Measurements from ENCODE around the gene SKOR2.
A peak's percentile ranks its signal among the peaks of the same experiment; 100 is the strongest.
"Not testable (repeated sequence)": the region's sequence is repeated elsewhere in the genome, so short reads cannot be mapped to it uniquely, and the experiment has no call there.

Gene SKOR2

GRCh38 chr18:47195961-47196360 lies 55.5 kb downstream of the SKOR2 start:
- not testable (repeated sequence) for DNase-seq

- DNase-seq: peak; percentile 9
Observed at GRCh38 chr18:47191961-47192360, 59.5 kb downstream of the SKOR2 start.

GRCh38 chr18:47187721-47188120 lies 63.7 kb downstream of the SKOR2 start:
- DNase-seq: no peak

GRCh38 chr18:47184419-47185050 lies 66.9 kb downstream of the SKOR2 start:
- peak; percentile 15 for DNase-seq

GRCh38 chr18:47182156-47182555 lies 69.3 kb downstream of the SKOR2 start:
- not testable (repeated sequence) for DNase-seq

- DNase-seq: no peak
Observed at GRCh38 chr18:47180765-47181164, 70.7 kb downstream of the SKOR2 start.

- DNase-seq: no peak
Observed at GRCh38 chr18:47179520-47179919, 71.9 kb downstream of the SKOR2 start.

GRCh38 chr18:47175898-47176575 lies 75.4 kb downstream of the SKOR2 start, which contains the start of gene IER3IP1:
IER3IP1 (minus strand) TSS chr18:47176364; CDS start chr18:47176277, 87 bp downstream.
- DNase-seq: peak; percentile 74

- no peak for DNase-seq
Observed at GRCh38 chr18:47175283-47175897, 76.1 kb downstream of the SKOR2 start.

GRCh38 chr18:47174545-47175116 lies 76.8 kb downstream of the SKOR2 start:
- no peak for DNase-seq

GRCh38 chr18:47172476-47172875 lies 79.0 kb downstream of the SKOR2 start:
- no peak for DNase-seq

- no peak for DNase-seq
Observed at GRCh38 chr18:47168913-47169312, 82.5 kb downstream of the SKOR2 start.

GRCh38 chr18:47168509-47168908 lies 83.0 kb downstream of the SKOR2 start:
- DNase-seq: no peak

GRCh38 chr18:47166294-47166693 lies 85.2 kb downstream of the SKOR2 start:
- no peak for DNase-seq

- DNase-seq: peak; percentile 59
Observed at GRCh38 chr18:47163241-47163640, 88.2 kb downstream of the SKOR2 start.

GRCh38 chr18:47160256-47160655 lies 91.2 kb downstream of the SKOR2 start:
- no peak for DNase-seq

GRCh38 chr18:47158404-47158803 lies 93.1 kb downstream of the SKOR2 start:
- DNase-seq: peak; percentile 75
